ENCODE data around the gene INPP4B.
A peak's percentile ranks its signal among the peaks of the same experiment; 100 is the strongest.
"Not testable (repeated sequence)": the region's sequence is repeated elsewhere in the genome, so short reads cannot be mapped to it uniquely, and the experiment has no call there.

Gene INPP4B

GRCh38 chr4:142519342-142519741 lies 326.8 kb downstream of the INPP4B start:
- DNase-seq (ENCODE audit: low read depth): no peak
- TF ChIP-seq CTCF (conservative IDR thresholded peaks at IDR 0.05; ENCODE audit: low read length): no peak
- H3K4me3 ChIP-seq (ENCODE audit: low read length): no peak overlapping the region

GRCh38 chr4:142516686-142517526 lies 329.2 kb downstream of the INPP4B start:
- peak; percentile 94 for DNase-seq (ENCODE audit: low read depth)
- H3K4me3 ChIP-seq (ENCODE audit: low read length): no peak overlapping the region
- no peak for TF ChIP-seq CTCF (conservative IDR thresholded peaks at IDR 0.05; ENCODE audit: low read length)

GRCh38 chr4:142512161-142512560 lies 333.9 kb downstream of the INPP4B start:
- no peak for TF ChIP-seq CTCF (conservative IDR thresholded peaks at IDR 0.05; ENCODE audit: low read length)
- no peak for DNase-seq (ENCODE audit: low read depth)
- H3K4me3 ChIP-seq (ENCODE audit: low read length): no peak overlapping the region

- TF ChIP-seq CTCF (conservative IDR thresholded peaks at IDR 0.05; ENCODE audit: low read length): no peak
- no peak for DNase-seq (ENCODE audit: low read depth)
Measured at GRCh38 chr4:142509881-142510280, 336.2 kb downstream of the INPP4B start.

GRCh38 chr4:142509381-142509780 lies 336.7 kb downstream of the INPP4B start:
- H3K4me3 ChIP-seq (ENCODE audit: low read length); DNase-seq (ENCODE audit: low read depth): not testable (repeated sequence)

More at GRCh38 chr4:142509881-142510280, 336.2 kb downstream of the INPP4B start:
- no peak overlapping the region for H3K4me3 ChIP-seq (ENCODE audit: low read length)

- H3K4me3 ChIP-seq (ENCODE audit: low read length): no peak overlapping the region
- no peak for TF ChIP-seq CTCF (conservative IDR thresholded peaks at IDR 0.05; ENCODE audit: low read length)
- no peak for DNase-seq (ENCODE audit: low read depth)
Measured at GRCh38 chr4:142500966-142501365, 345.1 kb downstream of the INPP4B start.

- no peak for TF ChIP-seq CTCF (conservative IDR thresholded peaks at IDR 0.05; ENCODE audit: low read length)
- H3K4me3 ChIP-seq (ENCODE audit: low read length): no peak overlapping the region
- DNase-seq (ENCODE audit: low read depth): no peak
Measured at GRCh38 chr4:142497606-142498005, 348.5 kb downstream of the INPP4B start.
